SK-N-MC (cell line): Measurements from ENCODE around the gene VN1R5.

Experiments used
- EZH2 ChIP-seq: fragments of 200-600 bp; sonication (generic); IDR thresholded peaks from one replicate; pipeline ENCODE4 v1.6.1; 2017; ENCODE audit warnings: antibody characterized with exemption
- FOXP2 ChIP-seq: optimal IDR thresholded peaks from 2 replicates; pipeline ENCODE3; 2011; ENCODE audit warnings: mild to moderate bottlenecking, moderate library complexity; ENCODE audit not compliant: insufficient read depth; ENCODE audit errors: extremely low read length, control extremely low read depth
- POLR2AphosphoS5 ChIP-seq: IDR thresholded peaks from 2 replicates; pipeline ENCODE4 v1.6.1; 2012; ENCODE audit warnings: mild to moderate bottlenecking, low read depth, low read length, borderline replicate concordance

DNA sequence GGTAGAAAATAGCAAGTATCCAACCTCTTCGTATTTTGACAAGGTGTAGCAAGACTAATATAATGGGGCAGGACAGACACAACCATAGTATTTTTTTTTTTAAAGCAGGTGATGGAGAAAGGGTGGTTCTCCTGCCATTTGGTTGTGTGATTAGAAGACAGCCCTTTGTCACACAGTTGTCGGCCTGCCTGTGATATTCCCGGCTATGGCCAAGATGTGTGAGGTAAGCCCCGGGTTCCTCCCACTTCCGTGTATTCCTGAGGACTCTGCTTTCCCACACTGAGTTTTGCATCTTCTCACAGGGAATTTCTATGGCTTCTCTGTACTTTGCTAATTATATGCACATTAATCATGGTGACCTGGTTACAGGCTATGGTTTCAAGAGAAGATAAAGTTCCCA lies 39.9 kb downstream of the VN1R5 start:
- TF ChIP-seq POLR2AphosphoS5 (no peak), EZH2 (no peak), FOXP2 (no peak)
